ENCODE measurements around the gene TMEM144. TPM values are rescaled to one million over a fixed set of nuclear protein-coding genes. Genes with fewer than 3 reads are reported as not detected.

The TMEM144 gene
- total and polyA plus RNA-seq, 12 donors = 10.1 to 55.4 (median 20.2) TPM

DNA sequence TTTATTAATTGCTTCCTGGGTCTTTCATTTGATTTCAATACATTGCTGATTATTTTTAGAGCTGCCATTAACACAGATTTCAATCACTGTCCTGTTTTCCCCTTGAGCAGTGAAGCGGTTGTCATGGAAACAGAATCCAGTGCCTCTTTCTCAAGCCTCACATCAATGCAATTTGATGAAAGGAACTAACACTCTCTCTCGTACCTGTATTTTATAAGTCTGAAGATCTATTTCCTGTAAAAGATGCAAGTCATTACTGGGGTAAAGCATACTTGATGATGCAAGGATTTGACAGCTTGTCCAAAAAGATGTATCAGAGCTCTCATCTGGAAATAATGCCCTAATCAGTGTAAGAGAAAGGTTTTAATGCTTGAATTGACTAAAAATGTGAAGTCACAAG is 19.6 kb upstream of the TMEM144 start:
- Histone ChIP-seq H3K4me3 (no peak overlapping the region), H3K4me1 (replicated peaks in 1 of 2) (peaks cover 4 to 5% of the 10 kb centered on the region in 2 donors), H3K27me3 (no peaks in the 10 kb centered on the region), H3K27ac (no peak overlapping the region), H3K36me3 (replicated peaks in 1 of 2) (no peaks in the 10 kb centered on the region), H3K9me3 (replicated peaks in 1 of 3) (no peaks in the 10 kb centered on the region)
- TF ChIP-seq POLR2A (IDR thresholded peaks at IDR 0.05) = no peak
- TF ChIP-seq, protein P1, sequence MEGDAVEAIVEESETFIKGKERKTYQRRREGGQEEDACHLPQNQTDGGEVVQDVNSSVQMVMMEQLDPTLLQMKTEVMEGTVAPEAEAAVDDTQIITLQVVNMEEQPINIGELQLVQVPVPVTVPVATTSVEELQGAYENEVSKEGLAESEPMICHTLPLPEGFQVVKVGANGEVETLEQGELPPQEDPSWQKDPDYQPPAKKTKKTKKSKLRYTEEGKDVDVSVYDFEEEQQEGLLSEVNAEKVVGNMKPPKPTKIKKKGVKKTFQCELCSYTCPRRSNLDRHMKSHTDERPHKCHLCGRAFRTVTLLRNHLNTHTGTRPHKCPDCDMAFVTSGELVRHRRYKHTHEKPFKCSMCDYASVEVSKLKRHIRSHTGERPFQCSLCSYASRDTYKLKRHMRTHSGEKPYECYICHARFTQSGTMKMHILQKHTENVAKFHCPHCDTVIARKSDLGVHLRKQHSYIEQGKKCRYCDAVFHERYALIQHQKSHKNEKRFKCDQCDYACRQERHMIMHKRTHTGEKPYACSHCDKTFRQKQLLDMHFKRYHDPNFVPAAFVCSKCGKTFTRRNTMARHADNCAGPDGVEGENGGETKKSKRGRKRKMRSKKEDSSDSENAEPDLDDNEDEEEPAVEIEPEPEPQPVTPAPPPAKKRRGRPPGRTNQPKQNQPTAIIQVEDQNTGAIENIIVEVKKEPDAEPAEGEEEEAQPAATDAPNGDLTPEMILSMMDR (IDR thresholded peaks at IDR 0.05) = no peak
- intact Hi-C loops (cut with DNase I) = loop anchor here (10.0 kb wide), 1 partner anchor 64 kb away; no protein-coding TSS in a partner anchor
- no peak for DNase-seq
- 81 to 97% (median 88%) methylated on average over 2 of the region's 2 CpGs for WGBS, 4 donors

DNA sequence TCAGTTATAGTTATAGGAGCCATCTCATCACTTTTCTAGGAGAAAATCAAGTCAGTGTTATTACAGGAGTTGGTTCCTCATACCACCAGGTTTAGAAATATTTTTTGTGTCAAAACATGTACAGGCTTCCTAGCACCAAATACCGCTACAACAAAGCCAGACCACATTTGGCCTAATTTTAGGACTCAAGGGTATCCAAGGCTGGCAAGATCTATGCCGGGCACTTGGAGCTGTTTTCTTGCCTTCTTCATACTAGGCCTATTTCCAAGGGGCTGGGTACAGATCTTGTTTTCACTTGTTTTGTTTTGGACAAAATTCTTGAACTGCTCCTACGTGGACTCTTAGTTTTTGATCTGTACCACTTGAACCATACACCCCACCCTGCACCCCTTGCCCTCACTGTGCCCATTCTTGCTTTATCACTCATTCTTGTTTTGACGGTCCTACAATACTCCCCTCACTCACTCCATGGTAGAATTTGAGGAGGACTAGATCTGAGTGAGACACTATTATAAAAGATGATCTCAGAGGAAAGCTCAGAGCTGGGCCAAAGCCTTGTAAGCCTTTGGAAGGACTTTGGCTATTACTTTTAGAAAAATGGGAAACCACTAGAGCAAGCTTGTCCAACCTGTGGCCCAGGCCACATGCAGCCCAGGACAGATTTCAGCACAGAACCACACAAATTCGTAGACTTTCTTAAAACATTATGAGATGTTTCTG is 17.7 kb upstream of the TMEM144 start:
- Histone ChIP-seq H3K4me3 (no peak overlapping the region), H3K27me3 (no peaks in the 10 kb centered on the region), H3K4me1 (replicated peaks in 1 of 2) (peaks cover 0 to 5% of the 10 kb centered on the region in 2 donors), H3K9me3 (replicated peaks in 1 of 3) (no peaks in the 10 kb centered on the region), H3K36me3 (replicated peaks in 1 of 2) (no peaks in the 10 kb centered on the region), H3K27ac (peak overlapping the region in 1 of 5 donors; percentile 9)
- intact Hi-C loops (cut with DNase I) = loop anchor here (10.0 kb wide), 1 partner anchor 62 kb away; no protein-coding TSS in a partner anchor
- 70 to 86% (median 80%) methylated on average over 5 of the region's 5 CpGs for WGBS, 4 donors
- TF ChIP-seq POLR2A (IDR thresholded peaks at IDR 0.05) = no peak
- TF ChIP-seq, protein P1 (IDR thresholded peaks at IDR 0.05) = no peak
- DNase-seq = no peak

GRCh38 chr4:158193171-158193749 is 17.0 kb upstream of the TMEM144 start:
- TF ChIP-seq, protein P1 (IDR thresholded peaks at IDR 0.05) = peak; percentile 44 to 73 (median 65)
- TF ChIP-seq POLR2A (IDR thresholded peaks at IDR 0.05) = no peak
- DNase-seq = no peak
- intact Hi-C loops (cut with DNase I) = loop anchor here (10.0 kb wide), 1 partner anchor 62 kb away; no protein-coding TSS in a partner anchor
- H3K4me1 ChIP-seq (replicated peaks in 1 of 2) = peaks cover 0 to 5% of the 10 kb centered on the region in 2 donors
- 35 to 40% (median 38%) methylated on average over 3 of the region's 3 CpGs for WGBS, 4 donors
- no peaks in the 10 kb centered on the region for H3K9me3 ChIP-seq (replicated peaks in 1 of 3)
- H3K27ac ChIP-seq = no peak overlapping the region
- no peaks in the 10 kb centered on the region for H3K36me3 ChIP-seq (replicated peaks in 1 of 2)
- no peak overlapping the region for H3K4me3 ChIP-seq
- H3K27me3 ChIP-seq = no peaks in the 10 kb centered on the region

GRCh38 chr4:158195297-158195696 is 15.0 kb upstream of the TMEM144 start:
- Histone ChIP-seq H3K36me3 (replicated peaks in 1 of 2) (no peaks in the 10 kb centered on the region), H3K9me3 (replicated peaks in 1 of 3) (no peaks in the 10 kb centered on the region), H3K4me3 (no peak overlapping the region), H3K27me3 (no peaks in the 10 kb centered on the region), H3K27ac (no peak overlapping the region), H3K4me1 (replicated peaks in 1 of 2) (peaks cover 0 to 5% of the 10 kb centered on the region in 2 donors)
- intact Hi-C loops (cut with DNase I) = loop anchor here (10.0 kb wide), 1 partner anchor 60 kb away; no protein-coding TSS in a partner anchor
- TF ChIP-seq, protein P1 (IDR thresholded peaks at IDR 0.05) = no peak
- no peak for TF ChIP-seq POLR2A (IDR thresholded peaks at IDR 0.05)
- DNase-seq = no peak
- WGBS, 4 donors = 88 to 100% (median 95%) methylated on average over 1 of the region's 1 CpG

Measured in adrenal gland (tissue), 12 donors.